ENCODE measurements around the gene SAP25.

Gene SAP25

DNA sequence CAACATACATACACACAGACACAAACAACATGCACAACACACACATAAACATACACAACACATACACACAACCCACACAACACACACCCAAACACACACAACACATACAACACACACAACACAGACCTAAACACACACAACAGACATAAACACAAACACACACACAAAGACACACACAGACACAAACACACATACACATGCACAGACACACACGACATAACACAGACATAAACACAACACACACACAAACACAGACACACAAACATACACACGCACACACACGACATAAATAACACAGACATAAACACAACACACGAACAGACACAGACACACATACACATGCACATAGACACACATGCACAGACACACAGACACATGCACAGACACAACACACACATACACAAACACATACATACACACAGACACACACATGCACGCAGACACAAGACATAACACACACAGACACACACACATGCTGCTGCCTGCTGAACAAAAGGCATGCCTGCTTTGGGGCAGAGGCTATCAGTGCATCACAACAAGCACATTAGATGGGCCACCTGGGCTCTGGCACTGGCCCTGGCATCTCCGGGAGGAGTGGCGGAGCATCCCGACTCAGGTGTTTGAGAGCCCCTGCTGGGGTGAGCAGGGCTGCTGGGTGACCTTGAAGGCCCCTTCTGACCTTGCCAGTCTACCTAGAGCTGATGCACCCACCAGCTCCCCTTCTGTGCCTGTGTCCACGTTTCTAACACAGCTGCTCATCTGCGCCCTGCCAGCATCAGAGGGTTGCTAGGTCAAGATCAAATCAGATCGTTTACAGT lies 7.0 kb upstream of the SAP25 start:
- H3K79me2 ChIP-seq: peaks cover 3% of the 10 kb centered on the region
- peaks cover 21% of the 10 kb centered on the region for H3K4me1 ChIP-seq
- no peaks in the 10 kb centered on the region for H3K27me3 ChIP-seq (ENCODE audit: control insufficient read depth, insufficient read depth, low read length)
- H2AFZ ChIP-seq: no peak overlapping the region
- H3K9ac ChIP-seq: no peak overlapping the region
- H3K9me3 ChIP-seq (ENCODE audit: control insufficient read depth, low read length): no peaks in the 10 kb centered on the region
- no peak overlapping the region for H3K4me2 ChIP-seq (ENCODE audit: low read length)
- H3K4me3 ChIP-seq (ENCODE audit: low read depth, low read length): no peak overlapping the region
- no peaks in the 10 kb centered on the region for H3K36me3 ChIP-seq (ENCODE audit: control insufficient read depth, insufficient read depth, low read length)
- no peak overlapping the region for H3K27ac ChIP-seq
- TF ChIP-seq, protein P1, sequence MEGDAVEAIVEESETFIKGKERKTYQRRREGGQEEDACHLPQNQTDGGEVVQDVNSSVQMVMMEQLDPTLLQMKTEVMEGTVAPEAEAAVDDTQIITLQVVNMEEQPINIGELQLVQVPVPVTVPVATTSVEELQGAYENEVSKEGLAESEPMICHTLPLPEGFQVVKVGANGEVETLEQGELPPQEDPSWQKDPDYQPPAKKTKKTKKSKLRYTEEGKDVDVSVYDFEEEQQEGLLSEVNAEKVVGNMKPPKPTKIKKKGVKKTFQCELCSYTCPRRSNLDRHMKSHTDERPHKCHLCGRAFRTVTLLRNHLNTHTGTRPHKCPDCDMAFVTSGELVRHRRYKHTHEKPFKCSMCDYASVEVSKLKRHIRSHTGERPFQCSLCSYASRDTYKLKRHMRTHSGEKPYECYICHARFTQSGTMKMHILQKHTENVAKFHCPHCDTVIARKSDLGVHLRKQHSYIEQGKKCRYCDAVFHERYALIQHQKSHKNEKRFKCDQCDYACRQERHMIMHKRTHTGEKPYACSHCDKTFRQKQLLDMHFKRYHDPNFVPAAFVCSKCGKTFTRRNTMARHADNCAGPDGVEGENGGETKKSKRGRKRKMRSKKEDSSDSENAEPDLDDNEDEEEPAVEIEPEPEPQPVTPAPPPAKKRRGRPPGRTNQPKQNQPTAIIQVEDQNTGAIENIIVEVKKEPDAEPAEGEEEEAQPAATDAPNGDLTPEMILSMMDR (IDR thresholded peaks at IDR 0.05): no peak

DNA sequence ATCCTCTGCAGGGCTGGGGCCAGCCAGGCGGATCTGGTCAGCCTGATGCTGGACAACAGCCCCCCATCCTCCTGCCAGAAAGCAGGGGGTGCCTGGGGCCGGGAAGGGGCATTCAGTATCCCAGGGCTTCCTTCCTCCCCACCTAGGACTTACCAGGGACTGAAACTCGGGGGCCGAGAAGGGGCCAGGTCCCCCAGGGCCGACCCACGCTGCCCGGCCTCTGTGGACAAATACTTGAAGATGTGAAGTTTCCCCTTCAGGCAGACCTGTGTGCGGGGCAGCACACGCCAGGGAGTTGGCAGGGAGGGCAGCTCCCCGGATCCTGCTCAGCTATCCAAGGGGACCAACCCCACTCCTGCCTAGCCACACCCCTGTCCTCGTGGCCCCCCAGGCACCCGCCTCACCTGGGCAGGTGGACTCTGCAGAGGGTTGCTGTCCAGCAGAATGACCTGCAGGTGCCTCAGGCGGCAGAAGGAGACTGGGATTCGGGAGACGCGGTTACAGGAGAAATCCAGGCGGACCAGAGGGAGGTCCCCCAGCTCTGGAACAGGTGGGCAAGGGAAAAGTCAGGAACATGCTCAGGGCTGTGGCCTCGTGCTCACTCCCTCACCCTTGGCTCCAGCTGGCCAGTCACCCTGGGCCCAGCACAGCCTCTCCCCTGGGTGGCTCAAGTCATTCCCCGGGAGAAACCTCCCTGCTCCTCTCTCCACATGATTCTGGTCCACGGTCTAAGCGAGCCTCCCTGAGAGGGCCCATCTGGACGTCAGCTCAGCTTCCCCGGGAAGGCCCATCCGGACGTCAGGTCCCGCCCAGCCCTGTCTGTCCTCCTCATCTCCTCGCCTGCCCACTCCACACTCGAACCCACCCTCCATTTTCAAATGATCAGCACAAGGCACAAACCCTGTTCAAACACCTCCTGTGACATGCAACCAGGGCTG lies 4.8 kb upstream of the SAP25 start:
- Histone ChIP-seq H2AFZ (no peak overlapping the region), H3K9ac (no peak overlapping the region), H3K9me3 (ENCODE audit: control insufficient read depth, low read length) (no peaks in the 10 kb centered on the region), H3K27me3 (ENCODE audit: control insufficient read depth, insufficient read depth, low read length) (no peaks in the 10 kb centered on the region), H3K27ac (no peak overlapping the region), H3K4me1 (peaks cover 10% of the 10 kb centered on the region), H3K36me3 (ENCODE audit: control insufficient read depth, insufficient read depth, low read length) (no peaks in the 10 kb centered on the region), H3K4me3 (ENCODE audit: low read depth, low read length) (no peak overlapping the region), H3K79me2 (peaks cover 3% of the 10 kb centered on the region), H3K4me2 (ENCODE audit: low read length) (no peak overlapping the region)
- TF ChIP-seq, protein P1 (IDR thresholded peaks at IDR 0.05): no peak

DNA sequence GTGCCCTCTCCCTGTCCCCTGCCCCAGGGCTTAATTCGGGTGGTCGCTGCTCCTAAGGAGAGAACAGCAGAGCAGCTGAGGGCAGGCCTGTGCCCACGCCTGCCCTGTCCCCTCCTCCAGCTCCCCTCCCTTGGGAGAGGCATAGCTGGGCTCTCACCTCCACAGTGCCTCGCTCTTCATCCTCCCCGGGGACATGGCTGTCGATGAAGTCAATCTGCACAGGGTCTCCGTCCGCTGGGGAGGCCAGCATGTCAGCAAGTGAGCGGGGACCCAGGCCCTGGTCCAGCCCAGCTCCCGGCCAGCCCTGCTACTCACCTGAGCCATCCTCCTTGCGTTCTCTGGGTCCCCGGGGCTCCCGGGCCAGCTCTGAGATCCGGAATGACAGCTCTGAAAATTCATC lies 3.8 kb upstream of the SAP25 start:
- no peak overlapping the region for H2AFZ ChIP-seq
- no peak overlapping the region for H3K9ac ChIP-seq
- no peak overlapping the region for H3K4me2 ChIP-seq (ENCODE audit: low read length)
- H3K27me3 ChIP-seq (ENCODE audit: control insufficient read depth, insufficient read depth, low read length): no peaks in the 10 kb centered on the region
- TF ChIP-seq, protein P1 (IDR thresholded peaks at IDR 0.05): no peak
- H3K79me2 ChIP-seq: peaks cover 3% of the 10 kb centered on the region
- no peak overlapping the region for H3K27ac ChIP-seq
- H3K9me3 ChIP-seq (ENCODE audit: control insufficient read depth, low read length): no peaks in the 10 kb centered on the region
- no peak overlapping the region for H3K4me3 ChIP-seq (ENCODE audit: low read depth, low read length)
- peaks cover 7% of the 10 kb centered on the region for H3K4me1 ChIP-seq
- H3K36me3 ChIP-seq (ENCODE audit: control insufficient read depth, insufficient read depth, low read length): no peaks in the 10 kb centered on the region

DNA sequence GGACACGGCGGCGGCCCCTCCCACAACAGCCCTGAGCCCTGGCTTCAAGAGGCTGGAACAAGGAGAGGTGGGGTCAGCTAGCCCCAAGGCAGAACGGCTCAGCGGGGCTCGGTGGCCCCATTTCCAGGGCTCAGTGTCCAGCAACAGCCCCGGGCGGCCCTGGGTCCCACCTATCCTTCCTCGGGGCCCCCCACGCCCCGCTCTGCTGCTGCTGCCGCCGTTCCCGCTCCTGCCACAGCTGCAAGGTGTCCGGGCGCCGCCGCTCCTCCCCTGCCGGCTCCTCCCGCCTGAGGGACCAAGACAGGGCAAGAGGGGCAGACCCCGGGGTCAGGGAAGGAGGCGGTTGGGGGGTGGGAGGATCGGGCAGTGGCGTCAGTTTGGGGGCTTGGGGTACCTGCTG lies 3.4 kb upstream of the SAP25 start:
- TF ChIP-seq, protein P1 (IDR thresholded peaks at IDR 0.05): no peak

More for the DNA sequence above, 3.4 kb upstream of the SAP25 start:
- no peak overlapping the region for H3K4me3 ChIP-seq (ENCODE audit: low read depth, low read length)
- no peak overlapping the region for H3K4me2 ChIP-seq (ENCODE audit: low read length)
- no peaks in the 10 kb centered on the region for H3K9me3 ChIP-seq (ENCODE audit: control insufficient read depth, low read length)
- H3K36me3 ChIP-seq (ENCODE audit: control insufficient read depth, insufficient read depth, low read length): no peaks in the 10 kb centered on the region
- no peaks in the 10 kb centered on the region for H3K27me3 ChIP-seq (ENCODE audit: control insufficient read depth, insufficient read depth, low read length)
- no peak overlapping the region for H3K9ac ChIP-seq
- H3K79me2 ChIP-seq: peaks cover 3% of the 10 kb centered on the region
- no peak overlapping the region for H2AFZ ChIP-seq
- H3K4me1 ChIP-seq: peaks cover 3% of the 10 kb centered on the region
- H3K27ac ChIP-seq: no peak overlapping the region

Measured in parathyroid adenoma (tissue), 2 donors.